Stimulated activated naive B cell treated with anti-CD40 and anti-IgM and Interleukin-4, amounts not matched to agents 10 μg/mL and 1 μg/mL and 100 μg/mL, for 72 hours (primary cell): ENCODE results near the gene RPS10.

Source experiments
- ATAC-seq, 2 donors: fragments of 150-1000 bp; cut with Tn5 transposase; replicated peaks; 2 replicates each; pipeline ENCODE4 v1.10.0; 2021; ENCODE audit warnings: moderate library complexity in 1 of 2
- DNase-seq: peaks from one replicate; pipeline ENCODE4 v3.0.0; 2021
- H3K27ac Mint-ChIP-seq: one replicate; pipeline ENCODE4 v1.8.0; 2022; ENCODE audit warnings: mild to moderate bottlenecking, mixed read lengths
- H3K27me3 Mint-ChIP-seq, 2 donors: one replicate each; pipeline ENCODE4 v1.8.0; 2022; ENCODE audit warnings: mixed read lengths in 2 of 2
- H3K36me3 Mint-ChIP-seq, 2 donors: one replicate each; pipeline ENCODE4 v1.8.0; 2022; ENCODE audit warnings: mixed read lengths in 2 of 2, mild to moderate bottlenecking in 1 of 2
- H3K4me1 Mint-ChIP-seq, 2 donors: one replicate each; pipeline ENCODE4 v1.8.0; 2022; ENCODE audit warnings: mixed read lengths in 2 of 2, mild to moderate bottlenecking in 1 of 2
- H3K4me3 Mint-ChIP-seq, 2 donors: one replicate each; pipeline ENCODE4 v1.8.0; 2022; ENCODE audit warnings: mild to moderate bottlenecking in 2 of 2, mixed read lengths in 2 of 2, moderate library complexity in 1 of 2
- H3K9me3 Mint-ChIP-seq, 2 donors: one replicate each; pipeline ENCODE4 v1.8.0; 2022; ENCODE audit warnings: mixed read lengths in 2 of 2, mild to moderate bottlenecking in 1 of 2

Gene RPS10

GRCh38 chr6:34425498-34426410 is at the start of gene RPS10:
RPS10 (minus strand) TSS chr6:34426069; CDS start chr6:34425221, 848 bp downstream.
- H3K9me3 Mint-ChIP-seq: peaks cover 0 to 2% of the 10 kb centered on the region in 2 donors
- H3K4me3 Mint-ChIP-seq: peak within 1 kb of the TSS; percentile 99 to 100
- peaks cover 10 to 31% of the 10 kb centered on the region in 2 donors for H3K4me1 Mint-ChIP-seq
- H3K27me3 Mint-ChIP-seq: no peaks in the 10 kb centered on the region
- peaks cover 26 to 38% of the 10 kb centered on the region in 2 donors for H3K36me3 Mint-ChIP-seq
- ATAC-seq (peak; percentile 92 to 97), DNase-seq (peak; percentile 91)
- peak within 1 kb of the TSS; percentile 100 for H3K27ac Mint-ChIP-seq

GRCh38 chr6:34475238-34475682 is 49.4 kb upstream of the RPS10 start:
- H3K4me1 Mint-ChIP-seq: no peaks in the 10 kb centered on the region
- H3K9me3 Mint-ChIP-seq: peaks cover 5% of the 10 kb centered on the region in 2 donors

GRCh38 chr6:34474754-34475153 is 48.9 kb upstream of the RPS10 start:
- H3K4me3 Mint-ChIP-seq: no peak overlapping the region
- H3K27me3 Mint-ChIP-seq: peaks cover 0 to 5% of the 10 kb centered on the region in 2 donors
- no peak overlapping the region for H3K27ac Mint-ChIP-seq
- H3K9me3 Mint-ChIP-seq: peaks cover 5% of the 10 kb centered on the region in 2 donors
- no peak for DNase-seq
- no peak for ATAC-seq
- H3K36me3 Mint-ChIP-seq: peaks cover 0 to 6% of the 10 kb centered on the region in 2 donors
- no peaks in the 10 kb centered on the region for H3K4me1 Mint-ChIP-seq

More at GRCh38 chr6:34475238-34475682, 49.4 kb upstream of the RPS10 start:
- peaks cover 0 to 5% of the 10 kb centered on the region in 2 donors for H3K27me3 Mint-ChIP-seq
- peaks cover 0 to 6% of the 10 kb centered on the region in 2 donors for H3K36me3 Mint-ChIP-seq
- ATAC-seq (no peak), DNase-seq (no peak)
- H3K4me3 Mint-ChIP-seq: no peak overlapping the region
- H3K27ac Mint-ChIP-seq: no peak overlapping the region

GRCh38 chr6:34473967-34474366 is 48.1 kb upstream of the RPS10 start:
- peaks cover 5% of the 10 kb centered on the region in 2 donors for H3K9me3 Mint-ChIP-seq
- peaks cover 0 to 6% of the 10 kb centered on the region in 2 donors for H3K36me3 Mint-ChIP-seq
- H3K27ac Mint-ChIP-seq: no peak overlapping the region
- DNase-seq (no peak), ATAC-seq (no peak)
- H3K4me3 Mint-ChIP-seq: no peak overlapping the region
- H3K4me1 Mint-ChIP-seq: peaks cover 2 to 8% of the 10 kb centered on the region in 2 donors
- peaks cover 0 to 5% of the 10 kb centered on the region in 2 donors for H3K27me3 Mint-ChIP-seq

- Mint-ChIP-seq H3K4me3 (no peak overlapping the region), H3K36me3 (peaks cover 0 to 6% of the 10 kb centered on the region in 2 donors), H3K27ac (no peak overlapping the region), H3K27me3 (peaks cover 0 to 5% of the 10 kb centered on the region in 2 donors), H3K4me1 (peaks cover 12 to 21% of the 10 kb centered on the region in 2 donors), H3K9me3 (peaks cover 5% of the 10 kb centered on the region in 2 donors)
- ATAC-seq (no peak), DNase-seq (no peak)
Measured at GRCh38 chr6:34472425-34472824, 46.6 kb upstream of the RPS10 start.

GRCh38 chr6:34469499-34469898 is 43.6 kb upstream of the RPS10 start:
- peaks cover 5% of the 10 kb centered on the region in 2 donors for H3K9me3 Mint-ChIP-seq
- peak overlapping the region; percentile 76 for H3K27ac Mint-ChIP-seq
- DNase-seq (no peak), ATAC-seq (no peak)
- peaks cover 19 to 31% of the 10 kb centered on the region in 2 donors for H3K4me1 Mint-ChIP-seq
- peaks cover 0 to 4% of the 10 kb centered on the region in 2 donors for H3K36me3 Mint-ChIP-seq
- no peak overlapping the region for H3K4me3 Mint-ChIP-seq
- peaks cover 17% of the 10 kb centered on the region in 2 donors for H3K27me3 Mint-ChIP-seq

GRCh38 chr6:34468378-34468892 is 42.6 kb upstream of the RPS10 start:
- peak; percentile 34 for DNase-seq
- Mint-ChIP-seq H3K27ac (no peak overlapping the region), H3K4me3 (no peak overlapping the region), H3K36me3 (no peaks in the 10 kb centered on the region), H3K27me3 (peaks cover 22 to 25% of the 10 kb centered on the region in 2 donors), H3K4me1 (peaks cover 19 to 31% of the 10 kb centered on the region in 2 donors), H3K9me3 (no peaks in the 10 kb centered on the region)
- ATAC-seq: peak; percentile 87 to 94

- Mint-ChIP-seq H3K27ac (no peak overlapping the region), H3K36me3 (no peaks in the 10 kb centered on the region), H3K4me3 (peak overlapping the region; percentile 73 to 77), H3K9me3 (no peaks in the 10 kb centered on the region), H3K27me3 (peaks cover 29 to 38% of the 10 kb centered on the region in 2 donors), H3K4me1 (peaks cover 19 to 31% of the 10 kb centered on the region in 2 donors)
- no peak for DNase-seq
- no peak for ATAC-seq
Measured at GRCh38 chr6:34466242-34467185, 40.6 kb upstream of the RPS10 start.

- Mint-ChIP-seq H3K27me3 (peaks cover 29 to 40% of the 10 kb centered on the region in 2 donors), H3K4me3 (peak within 1 kb of the TSS; percentile 79 to 85), H3K4me1 (peaks cover 19 to 31% of the 10 kb centered on the region in 2 donors), H3K9me3 (no peaks in the 10 kb centered on the region), H3K36me3 (no peaks in the 10 kb centered on the region), H3K27ac (peak within 1 kb of the TSS; percentile 59)
- DNase-seq (no peak), ATAC-seq (peak; percentile 69 to 72)
Measured at GRCh38 chr6:34465531-34466241, 39.8 kb upstream of the RPS10 start, which contains the start of gene PACSIN1. PACSIN1 (plus strand) TSS chr6:34466076; CDS start chr6:34526306, 60,230 bp downstream.

- no peak for ATAC-seq
- Mint-ChIP-seq H3K4me3 (no peak overlapping the region), H3K27ac (no peak overlapping the region)
Measured at GRCh38 chr6:34463849-34464248, 38.0 kb upstream of the RPS10 start.

GRCh38 chr6:34463299-34463698 is 37.4 kb upstream of the RPS10 start:
- ATAC-seq (no peak), DNase-seq (no peak)
- H3K4me3 Mint-ChIP-seq: no peak overlapping the region
- H3K9me3 Mint-ChIP-seq: no peaks in the 10 kb centered on the region
- peaks cover 11 to 16% of the 10 kb centered on the region in 2 donors for H3K4me1 Mint-ChIP-seq
- peaks cover 29 to 40% of the 10 kb centered on the region in 2 donors for H3K27me3 Mint-ChIP-seq
- H3K36me3 Mint-ChIP-seq: no peaks in the 10 kb centered on the region
- H3K27ac Mint-ChIP-seq: no peak overlapping the region

More at GRCh38 chr6:34463849-34464248, 38.0 kb upstream of the RPS10 start:
- no peaks in the 10 kb centered on the region for H3K9me3 Mint-ChIP-seq
- H3K4me1 Mint-ChIP-seq: peaks cover 16 to 22% of the 10 kb centered on the region in 2 donors
- DNase-seq: no peak
- H3K36me3 Mint-ChIP-seq: no peaks in the 10 kb centered on the region
- peaks cover 29 to 40% of the 10 kb centered on the region in 2 donors for H3K27me3 Mint-ChIP-seq

- ATAC-seq (no peak), DNase-seq (no peak)
- H3K4me3 Mint-ChIP-seq: no peak overlapping the region
- no peak overlapping the region for H3K27ac Mint-ChIP-seq
- H3K36me3 Mint-ChIP-seq: no peaks in the 10 kb centered on the region
- peaks cover 7 to 10% of the 10 kb centered on the region in 2 donors for H3K4me1 Mint-ChIP-seq
- H3K9me3 Mint-ChIP-seq: no peaks in the 10 kb centered on the region
- H3K27me3 Mint-ChIP-seq: peaks cover 29 to 40% of the 10 kb centered on the region in 2 donors
Measured at GRCh38 chr6:34462551-34462971, 36.7 kb upstream of the RPS10 start.

GRCh38 chr6:34462010-34462409 is 36.1 kb upstream of the RPS10 start:
- Mint-ChIP-seq H3K27me3 (peaks cover 29 to 40% of the 10 kb centered on the region in 2 donors), H3K4me1 (peaks cover 7 to 10% of the 10 kb centered on the region in 2 donors), H3K4me3 (no peak overlapping the region), H3K9me3 (no peaks in the 10 kb centered on the region), H3K36me3 (no peaks in the 10 kb centered on the region), H3K27ac (no peak overlapping the region)
- ATAC-seq (no peak), DNase-seq (no peak)
